Measurements from ENCODE around the gene C9orf152. TPM values are rescaled to one million over a fixed set of nuclear protein-coding genes. Genes with fewer than 3 reads are reported as not detected.
"Not testable (repeated sequence)": the region's sequence is repeated elsewhere in the genome, so short reads cannot be mapped to it uniquely, and the experiment has no call there.

Gene C9orf152
- total and polyA plus RNA-seq, 8 donors: 0.85 to 8.9 (median 2.6) TPM

GRCh38 chr9:110255034-110255462 is 47.1 kb upstream of the C9orf152 start:
- intact Hi-C loops (cut with DNase I): no loop called here
- ATAC-seq (no peak), FAIRE-seq (no peak), DNase-seq (peak in 3 of 6 donors; percentile 25 to 56 (median 41))
- Histone ChIP-seq H3K36me3 (no peaks in the 10 kb centered on the region), H3K27ac (peak overlapping the region; percentile 80 to 92 (median 90)), H3K4me1 (peaks cover 0 to 19% (median 13%) of the 10 kb centered on the region in 3 donors), H3K4me3 (peak overlapping the region; percentile 90 to 96 (median 94)), H3K27me3 (no peaks in the 10 kb centered on the region), H3K9me3 (no peaks in the 10 kb centered on the region)
- TF ChIP-seq CTCF (IDR thresholded peaks at IDR 0.05): no peak
- WGBS, 2 donors: 1 to 2% methylated on average over 17 of the region's 17 CpGs

GRCh38 chr9:110254500-110254899 is 46.5 kb upstream of the C9orf152 start:
- ATAC-seq (no peak), DNase-seq (no peak), FAIRE-seq (no peak)
- peak overlapping the region in 2 of 4 donors; percentile 88 to 92 for H3K27ac ChIP-seq
- TF ChIP-seq CTCF (IDR thresholded peaks at IDR 0.05): no peak
- no peaks in the 10 kb centered on the region for H3K27me3 ChIP-seq
- whole genome bisulfite sequencing, 2 donors: 66 to 73% methylated on average over 2 of the region's 2 CpGs
- H3K36me3 ChIP-seq: no peaks in the 10 kb centered on the region
- intact Hi-C loops (cut with DNase I): no loop called here
- peak overlapping the region in 2 of 4 donors; percentile 90 to 96 for H3K4me3 ChIP-seq
- H3K9me3 ChIP-seq: no peaks in the 10 kb centered on the region
- peaks cover 0 to 19% (median 13%) of the 10 kb centered on the region in 3 donors for H3K4me1 ChIP-seq

GRCh38 chr9:110252509-110253139 is 44.7 kb upstream of the C9orf152 start:
- Histone ChIP-seq H3K36me3 (no peaks in the 10 kb centered on the region), H3K27me3 (no peaks in the 10 kb centered on the region), H3K4me3 (no peak overlapping the region), H3K27ac (peak overlapping the region in 2 of 4 donors; percentile 19 to 28), H3K9me3 (no peaks in the 10 kb centered on the region), H3K4me1 (peaks cover 0 to 19% (median 13%) of the 10 kb centered on the region in 3 donors)
- no peak for TF ChIP-seq CTCF (IDR thresholded peaks at IDR 0.05)
- DNase-seq (no peak), FAIRE-seq (no peak), ATAC-seq (no peak)
- 70 to 71% methylated on average over 10 of the region's 10 CpGs for WGBS, 2 donors
- intact Hi-C loops (cut with DNase I): no loop called here

- H3K36me3 ChIP-seq; H3K9me3 ChIP-seq; H3K27me3 ChIP-seq; FAIRE-seq; intact Hi-C loops (cut with DNase I); ATAC-seq; H3K27ac ChIP-seq; DNase-seq; H3K4me3 ChIP-seq: not testable (repeated sequence)
- WGBS, 2 donors: 98% methylated on average over 5 of the region's 5 CpGs
- H3K4me1 ChIP-seq: peaks cover 0 to 19% (median 13%) of the 10 kb centered on the region in 3 donors
Measured at GRCh38 chr9:110251770-110252169, 43.8 kb upstream of the C9orf152 start.

GRCh38 chr9:110251212-110251611 is 43.3 kb upstream of the C9orf152 start:
- no peaks in the 10 kb centered on the region for H3K27me3 ChIP-seq
- H3K36me3 ChIP-seq: peaks cover 0 to 7% (median 0%) of the 10 kb centered on the region in 3 donors
- no peak overlapping the region for H3K27ac ChIP-seq
- H3K4me1 ChIP-seq: peaks cover 0 to 19% (median 13%) of the 10 kb centered on the region in 3 donors
- TF ChIP-seq CTCF (IDR thresholded peaks at IDR 0.05): no peak
- H3K9me3 ChIP-seq: no peaks in the 10 kb centered on the region
- intact Hi-C loops (cut with DNase I): no loop called here
- 33 to 42% methylated on average over 4 of the region's 4 CpGs for WGBS, 2 donors
- FAIRE-seq (no peak), DNase-seq (no peak), ATAC-seq (no peak)
- no peak overlapping the region for H3K4me3 ChIP-seq

Data from pancreas (tissue), 10 donors.